Measurements from ENCODE around the gene NT5DC4. TPM values are rescaled to one million over a fixed set of nuclear protein-coding genes. Genes with fewer than 3 reads are reported as not detected.

Gene NT5DC4
- total and polyA plus RNA-seq, 2 of the 8 experiments (the other 6 are each of a cell fraction or from before 2014, with no cell fraction given): not detected

- peaks cover 2% of the 10 kb centered on the region; the same call in 1 of the 2 replicates for H3K79me1 ChIP-seq (ENCODE audit: low read depth, low read length)
- no peaks in the 10 kb centered on the region for H3K9me3 ChIP-seq (ENCODE audit: insufficient read depth in 2 of 2, low read depth in 1 of 2, low read length in 1 of 2)
- H4K91ac ChIP-seq (replicated peaks; ENCODE audit: insufficient read length, low read length): no peak overlapping the region
- no peak overlapping the region for H3K9ac ChIP-seq (replicated peaks in 1 of 4; ENCODE audit: extremely low read depth in 1 of 4, low read depth in 3 of 4, low read length in 3 of 4)
- no peak overlapping the region for H3K14ac ChIP-seq (ENCODE audit: insufficient read length)
- no peak overlapping the region for H3K4ac ChIP-seq (replicated peaks; ENCODE audit: insufficient read length, low read depth, low read length)
- H2BK5ac ChIP-seq (ENCODE audit: low read depth, low read length): no peak overlapping the region
- no peak overlapping the region for H3K18ac ChIP-seq (ENCODE audit: extremely low read depth, low read length)
- no peaks in the 10 kb centered on the region for H3K27me3 ChIP-seq (replicated peaks in 1 of 4; ENCODE audit: control insufficient read depth in 3 of 4, extremely low read depth in 1 of 4, insufficient read depth in 3 of 4, low read length in 3 of 4)
- peaks cover 2% of the 10 kb centered on the region in 2 experiments for H4K20me1 ChIP-seq (replicated peaks in 1 of 2; ENCODE audit: control insufficient read depth in 1 of 2, insufficient read depth in 2 of 2, low read length in 2 of 2)
- H3K4me1 ChIP-seq (replicated peaks in 1 of 4; ENCODE audit: control insufficient read depth in 3 of 4, insufficient read depth in 4 of 4, low read length in 3 of 4): no peaks in the 10 kb centered on the region
- no peak overlapping the region for H3K23ac ChIP-seq (ENCODE audit: insufficient read length)
- no peak overlapping the region for H4K8ac ChIP-seq (ENCODE audit: extremely low read depth, insufficient read depth, low read length)
- H3K4me2 ChIP-seq (ENCODE audit: insufficient read depth in 1 of 2, low read depth in 2 of 2, low read length in 2 of 2): no peak overlapping the region
- ChIA-PET CTCF (ENCODE audit: partially characterized antibody) (interaction anchor here (0.7 to 9.8 kb wide), 5 partner anchors 25 to 197 kb away, joined by 3 to 178 read pairs (median 5); no protein-coding TSS in a partner anchor), POLR2A (ENCODE audit: partially characterized antibody) (no interaction called here)
- H2AK5ac ChIP-seq (ENCODE audit: low read depth, low read length): no peak overlapping the region
- H3K4me3 ChIP-seq (ENCODE audit: extremely low read depth in 1 of 4, insufficient read depth in 2 of 4, low read depth in 3 of 4, low read length in 4 of 4): no peak overlapping the region
- no peak overlapping the region for H3K27ac ChIP-seq (ENCODE audit: low read depth, low read length)
- H4K5ac ChIP-seq (ENCODE audit: insufficient read length, low read depth, low read length): no peak overlapping the region
- no peak overlapping the region for H3K56ac ChIP-seq (replicated peaks; ENCODE audit: insufficient read length, low read depth, low read length)
- H2BK15ac ChIP-seq (ENCODE audit: low read length): no peak overlapping the region
- H3K23me2 ChIP-seq (ENCODE audit: low read depth, low read length): 0 out of 2 replicates have a peak, but pooled peaks cover 1% of the 10 kb centered on the region
- no peak for TF ChIP-seq BCL11A (IDR thresholded peaks at IDR 0.05; ENCODE audit: low read depth in 2 of 2, low read length in 2 of 2)
- TF ChIP-seq POLR2A (IDR thresholded peaks at IDR 0.05; ENCODE audit: control extremely low read depth in 1 of 2, low read depth in 2 of 2, low read length in 2 of 2): no peak
- no peak for TF ChIP-seq SP2 (IDR thresholded peaks at IDR 0.05; ENCODE audit: low read length)
- TF ChIP-seq CTBP2 (IDR thresholded peaks at IDR 0.05; ENCODE audit: borderline replicate concordance, insufficient read depth, insufficient read length, low read length): no peak
- TF ChIP-seq CREB1 (IDR thresholded peaks at IDR 0.05): no peak
- no peak for TF ChIP-seq NRF1 (IDR thresholded peaks at IDR 0.05; ENCODE audit: low read depth, low read length)
- no peak for TF ChIP-seq RFX5 (IDR thresholded peaks at IDR 0.05; ENCODE audit: borderline replicate concordance, low read depth, low read length)
- TF ChIP-seq KDM4A (IDR thresholded peaks at IDR 0.05; ENCODE audit: low read depth, low read length, severe bottlenecking): no peak
- TF ChIP-seq RAD21 (IDR thresholded peaks at IDR 0.05 in 1 of 2, conservative IDR thresholded peaks at IDR 0.05 in 1 of 2; ENCODE audit: low read depth in 2 of 2, low read length in 2 of 2): no peak
- H2AFZ ChIP-seq (ENCODE audit: low read length): no peak overlapping the region
- H2BK20ac ChIP-seq (ENCODE audit: low read length): no peak overlapping the region
- H3K79me2 ChIP-seq (ENCODE audit: control insufficient read depth in 1 of 2, insufficient read depth in 2 of 2, low read length in 2 of 2): no peaks in the 10 kb centered on the region; a peak in 1 of 4 replicates
- DNase-seq (ENCODE audit: low read depth in 1 of 2, low spot score in 2 of 2): no peak
- no peak overlapping the region for H2BK12ac ChIP-seq (ENCODE audit: low read depth, low read length)
- peaks cover 4 to 43% (median 30%) of the 10 kb centered on the region in 4 experiments; a peak in 7 of 8 replicates for H3K36me3 ChIP-seq (ENCODE audit: control insufficient read depth in 2 of 4, insufficient read depth in 4 of 4, low read length in 3 of 4)
- FAIRE-seq: no peak
- H2BK120ac ChIP-seq (replicated peaks; ENCODE audit: low read depth, low read length): no peak overlapping the region
Observed at GRCh38 chr2:112751451-112752197, 30.8 kb downstream of the NT5DC4 start.

All from H1 (cell line).